Right lobe of liver (tissue), 4 donors: ENCODE data around the gene MTSS2.

ENCODE experiments used
- POLR2A ChIP-seq: fragments of 450-650 bp; IDR thresholded peaks from one replicate; pipeline ENCODE4 v1.6.1; 2017; ENCODE audit warnings: antibody characterized with exemption, mild to moderate bottlenecking
- TF ChIP-seq, protein P1 (sequence below), 4 donors: fragments of 200-600 bp in 3 of 4; fragments of 450-650 bp in 1 of 4; IDR thresholded peaks; one replicate each; pipeline versions ENCODE4 v1.5.1 to v1.8.0; 2016 to 2022; ENCODE audit warnings: antibody characterized with exemption in 4 of 4, mild to moderate bottlenecking in 2 of 4
- donor health status: DM: no; HTN: no; CAD: no.
- donor health status: DM: no; HTN: no; CAD: no.
- donor health status: DM: no; HTN: yes; CAD: no.

DNA sequence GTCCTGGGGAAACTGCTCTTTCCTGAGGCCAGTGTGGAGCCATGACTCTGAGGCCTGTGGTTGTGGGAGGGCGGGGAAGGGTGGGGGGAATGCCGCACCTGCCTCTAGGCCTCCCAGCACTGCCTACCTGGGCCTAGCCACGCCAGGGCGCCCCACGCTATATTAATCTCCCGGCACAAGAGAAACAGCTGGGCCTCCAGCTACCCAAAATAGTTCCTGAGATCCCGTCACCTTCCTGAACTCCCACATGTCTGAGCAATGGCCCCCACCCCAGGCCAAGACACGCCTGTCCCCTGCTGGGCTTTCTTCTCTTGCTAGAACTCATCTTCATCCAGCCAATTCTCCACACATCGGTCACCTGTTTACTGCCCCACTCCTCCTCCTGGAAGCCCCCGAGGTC is 13.0 kb upstream of the MTSS2 start:
- TF ChIP-seq, protein P1, sequence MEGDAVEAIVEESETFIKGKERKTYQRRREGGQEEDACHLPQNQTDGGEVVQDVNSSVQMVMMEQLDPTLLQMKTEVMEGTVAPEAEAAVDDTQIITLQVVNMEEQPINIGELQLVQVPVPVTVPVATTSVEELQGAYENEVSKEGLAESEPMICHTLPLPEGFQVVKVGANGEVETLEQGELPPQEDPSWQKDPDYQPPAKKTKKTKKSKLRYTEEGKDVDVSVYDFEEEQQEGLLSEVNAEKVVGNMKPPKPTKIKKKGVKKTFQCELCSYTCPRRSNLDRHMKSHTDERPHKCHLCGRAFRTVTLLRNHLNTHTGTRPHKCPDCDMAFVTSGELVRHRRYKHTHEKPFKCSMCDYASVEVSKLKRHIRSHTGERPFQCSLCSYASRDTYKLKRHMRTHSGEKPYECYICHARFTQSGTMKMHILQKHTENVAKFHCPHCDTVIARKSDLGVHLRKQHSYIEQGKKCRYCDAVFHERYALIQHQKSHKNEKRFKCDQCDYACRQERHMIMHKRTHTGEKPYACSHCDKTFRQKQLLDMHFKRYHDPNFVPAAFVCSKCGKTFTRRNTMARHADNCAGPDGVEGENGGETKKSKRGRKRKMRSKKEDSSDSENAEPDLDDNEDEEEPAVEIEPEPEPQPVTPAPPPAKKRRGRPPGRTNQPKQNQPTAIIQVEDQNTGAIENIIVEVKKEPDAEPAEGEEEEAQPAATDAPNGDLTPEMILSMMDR (IDR thresholded peaks at IDR 0.05): no peak
- TF ChIP-seq POLR2A: no peak
